Activated CD4-positive, alpha-beta T cell treated with anti-CD3 and anti-CD28 coated beads, Interleukin-2, amount 10 ng/mL, durations not matched to agents 24 days and 14 days (primary cell): ENCODE results near the gene PDGFC. TPM values are rescaled to one million over a fixed set of nuclear protein-coding genes. Genes with fewer than 3 reads are reported as not detected.

Experiments used
- DNase-seq: peaks from one replicate; pipeline ENCODE4 v3.0.0; 2022
- H3K27ac Mint-ChIP-seq: one replicate; pipeline ENCODE4 v1.8.0; 2022; ENCODE audit warnings: mild to moderate bottlenecking, mixed read lengths
- H3K27me3 Mint-ChIP-seq: one replicate; pipeline ENCODE4 v1.8.0; 2022; ENCODE audit warnings: mixed read lengths
- H3K36me3 Mint-ChIP-seq: one replicate; pipeline ENCODE4 v1.8.0; 2022; ENCODE audit warnings: low read depth, mild to moderate bottlenecking, mixed read lengths
- H3K4me1 Mint-ChIP-seq: one replicate; pipeline ENCODE4 v1.8.0; 2021; ENCODE audit warnings: mixed read lengths
- H3K4me3 Mint-ChIP-seq: one replicate; pipeline ENCODE4 v1.8.0; 2022; ENCODE audit warnings: mild to moderate bottlenecking, moderate library complexity, mixed read lengths
- H3K9me3 Mint-ChIP-seq: one replicate; pipeline ENCODE4 v1.8.0; 2021; ENCODE audit warnings: mixed read lengths
- intact Hi-C: fragments of 100-400 bp; cut with micrococcal nuclease; formaldehyde crosslinking; loops from one replicate; pipeline ENCODE4 v1.15.1; 2023
- total RNA-seq: library from RNA; stranded (reverse); gene quantifications from 2 replicates; pipeline ENCODE4 v1.2.3, GENCODE V29; 2022

The PDGFC gene
- total RNA-seq, 1 donor from 2014 or later = not detected

- H3K36me3 Mint-ChIP-seq = no peaks in the 10 kb centered on the region
- intact Hi-C loops = no loop called here
- DNase-seq = no peak
- no peak overlapping the region for H3K4me3 Mint-ChIP-seq
- H3K9me3 Mint-ChIP-seq = no peaks in the 10 kb centered on the region
- H3K4me1 Mint-ChIP-seq = no peaks in the 10 kb centered on the region
- H3K27me3 Mint-ChIP-seq = peaks cover 25% of the 10 kb centered on the region
- no peak overlapping the region for H3K27ac Mint-ChIP-seq
Measured at GRCh38 chr4:156966836-156967235, 4.8 kb downstream of the PDGFC start.

DNA sequence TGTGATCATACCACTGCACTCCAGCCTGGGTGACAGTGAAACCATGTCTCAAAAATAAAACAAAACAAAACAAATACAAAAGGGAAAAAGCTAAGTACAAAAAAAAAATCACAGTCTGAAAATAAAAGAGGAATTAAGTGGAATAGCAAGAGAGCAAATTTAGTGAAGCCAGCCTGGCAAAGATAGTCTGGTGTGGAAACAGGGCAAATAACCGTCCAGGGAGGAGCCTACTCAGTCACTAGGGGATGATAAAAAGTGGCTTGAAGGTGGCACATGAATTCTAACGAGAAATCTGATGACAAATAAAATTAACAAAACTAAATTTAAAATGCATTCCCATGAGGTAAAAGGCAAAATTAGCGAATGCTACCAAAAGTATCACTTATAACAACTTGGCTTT lies 8.2 kb downstream of the PDGFC start:
- DNase-seq = no peak
- no peak overlapping the region for H3K4me3 Mint-ChIP-seq
- intact Hi-C loops = no loop called here
- H3K27ac Mint-ChIP-seq = no peak overlapping the region
- no peaks in the 10 kb centered on the region for H3K27me3 Mint-ChIP-seq
- no peaks in the 10 kb centered on the region for H3K36me3 Mint-ChIP-seq
- no peaks in the 10 kb centered on the region for H3K9me3 Mint-ChIP-seq
- H3K4me1 Mint-ChIP-seq = no peaks in the 10 kb centered on the region

DNA sequence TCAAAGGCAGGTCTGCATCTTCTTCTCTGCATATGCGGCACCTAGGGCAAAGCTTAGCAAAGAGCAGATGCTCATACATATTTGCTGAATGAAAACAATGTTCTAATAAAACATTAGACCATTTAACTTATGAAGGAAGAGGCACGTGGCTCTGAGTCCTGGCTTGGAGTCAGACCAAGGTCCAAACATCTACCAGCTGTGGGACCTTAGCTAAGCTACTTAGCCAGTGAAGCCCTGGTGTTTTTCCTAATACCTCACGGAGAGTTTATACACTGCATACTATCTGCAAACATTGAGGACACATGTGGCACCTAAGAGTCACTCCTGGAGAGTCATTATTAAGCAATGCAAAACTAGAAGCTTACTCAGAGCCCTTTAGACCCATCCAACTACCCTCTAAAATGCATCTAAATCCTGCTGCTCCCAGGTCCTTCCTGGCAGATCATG lies 9.0 kb downstream of the PDGFC start:
- Mint-ChIP-seq H3K27me3 (no peaks in the 10 kb centered on the region), H3K27ac (no peak overlapping the region), H3K36me3 (no peaks in the 10 kb centered on the region), H3K4me1 (no peaks in the 10 kb centered on the region), H3K9me3 (no peaks in the 10 kb centered on the region), H3K4me3 (no peak overlapping the region)
- intact Hi-C loops = no loop called here
- no peak for DNase-seq

GRCh38 chr4:156962058-156962358 lies 9.6 kb downstream of the PDGFC start:
- Mint-ChIP-seq H3K27me3 (no peaks in the 10 kb centered on the region), H3K36me3 (no peaks in the 10 kb centered on the region), H3K27ac (no peak overlapping the region), H3K4me1 (no peaks in the 10 kb centered on the region), H3K9me3 (no peaks in the 10 kb centered on the region), H3K4me3 (no peak overlapping the region)
- intact Hi-C loops = no loop called here
- no peak for DNase-seq

GRCh38 chr4:156961196-156962057 lies 10.2 kb downstream of the PDGFC start:
- intact Hi-C loops = no loop called here
- Mint-ChIP-seq H3K4me3 (no peak overlapping the region), H3K36me3 (no peaks in the 10 kb centered on the region)

GRCh38 chr4:156959298-156959702 lies 12.3 kb downstream of the PDGFC start:
- intact Hi-C loops = no loop called here
- Mint-ChIP-seq H3K27ac (no peak overlapping the region), H3K4me1 (no peaks in the 10 kb centered on the region), H3K36me3 (no peaks in the 10 kb centered on the region), H3K4me3 (no peak overlapping the region), H3K9me3 (no peaks in the 10 kb centered on the region), H3K27me3 (no peaks in the 10 kb centered on the region)
- DNase-seq = no peak

More at GRCh38 chr4:156961196-156962057, 10.2 kb downstream of the PDGFC start:
- no peaks in the 10 kb centered on the region for H3K9me3 Mint-ChIP-seq
- no peaks in the 10 kb centered on the region for H3K4me1 Mint-ChIP-seq
- DNase-seq = no peak
- no peaks in the 10 kb centered on the region for H3K27me3 Mint-ChIP-seq
- no peak overlapping the region for H3K27ac Mint-ChIP-seq

- H3K4me1 Mint-ChIP-seq = no peaks in the 10 kb centered on the region
- no peak for DNase-seq
- intact Hi-C loops = no loop called here
- H3K4me3 Mint-ChIP-seq = no peak overlapping the region
- H3K27ac Mint-ChIP-seq = no peak overlapping the region
- no peaks in the 10 kb centered on the region for H3K27me3 Mint-ChIP-seq
- H3K9me3 Mint-ChIP-seq = no peaks in the 10 kb centered on the region
- H3K36me3 Mint-ChIP-seq = no peaks in the 10 kb centered on the region
Measured at GRCh38 chr4:156958276-156959074, 13.1 kb downstream of the PDGFC start.

DNA sequence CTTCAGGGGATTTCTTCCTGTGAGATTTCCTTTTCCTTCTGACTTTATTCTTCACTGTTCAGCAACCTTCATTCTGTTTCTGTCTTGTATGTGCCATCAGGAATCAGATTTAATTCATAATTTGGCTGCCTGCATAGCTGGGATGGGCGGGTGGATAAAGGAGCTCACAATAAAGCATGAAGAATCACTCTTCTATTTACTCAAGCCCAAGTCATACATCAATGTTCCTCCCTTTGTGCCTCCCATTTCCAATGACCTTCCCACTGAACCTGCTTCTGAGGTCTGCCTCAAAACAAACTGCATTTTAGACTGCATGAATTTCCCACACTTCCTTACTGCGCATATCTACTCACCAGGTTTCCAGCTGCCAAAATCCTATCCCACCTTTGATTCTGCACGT lies 14.0 kb downstream of the PDGFC start:
- H3K36me3 Mint-ChIP-seq = no peaks in the 10 kb centered on the region
- no peak overlapping the region for H3K27ac Mint-ChIP-seq
- H3K9me3 Mint-ChIP-seq = no peaks in the 10 kb centered on the region
- DNase-seq = no peak
- intact Hi-C loops = no loop called here
- H3K4me1 Mint-ChIP-seq = no peaks in the 10 kb centered on the region
- no peak overlapping the region for H3K4me3 Mint-ChIP-seq
- H3K27me3 Mint-ChIP-seq = no peaks in the 10 kb centered on the region

DNA sequence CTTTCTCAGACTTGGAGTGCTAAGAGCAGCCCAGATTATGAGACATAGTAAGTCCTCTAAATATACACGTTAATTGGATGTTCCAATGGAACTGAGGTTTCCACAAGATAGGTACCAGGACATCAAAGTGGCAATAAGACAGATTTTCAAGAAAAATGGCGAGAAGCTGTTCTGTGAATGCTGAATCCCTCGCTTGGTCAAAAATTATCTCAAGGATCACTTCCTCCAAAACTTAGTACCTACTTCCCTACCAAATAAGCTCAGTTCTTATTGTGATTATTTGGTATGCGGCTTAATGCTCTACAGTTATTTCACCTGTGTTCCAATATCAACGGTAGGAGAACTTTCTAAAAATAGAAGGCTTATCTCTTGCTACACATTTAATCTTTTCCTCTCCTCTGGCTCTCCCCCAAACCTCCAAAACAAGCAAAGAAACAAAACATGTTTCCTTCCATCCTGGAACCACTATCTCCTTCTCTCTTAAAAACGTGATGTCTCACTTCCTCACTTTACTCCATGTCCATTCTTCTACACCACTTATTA lies 14.7 kb downstream of the PDGFC start:
- DNase-seq = no peak
- no peaks in the 10 kb centered on the region for H3K27me3 Mint-ChIP-seq
- H3K9me3 Mint-ChIP-seq = no peaks in the 10 kb centered on the region
- intact Hi-C loops = no loop called here
- no peaks in the 10 kb centered on the region for H3K36me3 Mint-ChIP-seq
- H3K4me1 Mint-ChIP-seq = no peaks in the 10 kb centered on the region
- no peak overlapping the region for H3K27ac Mint-ChIP-seq
- no peak overlapping the region for H3K4me3 Mint-ChIP-seq

DNA sequence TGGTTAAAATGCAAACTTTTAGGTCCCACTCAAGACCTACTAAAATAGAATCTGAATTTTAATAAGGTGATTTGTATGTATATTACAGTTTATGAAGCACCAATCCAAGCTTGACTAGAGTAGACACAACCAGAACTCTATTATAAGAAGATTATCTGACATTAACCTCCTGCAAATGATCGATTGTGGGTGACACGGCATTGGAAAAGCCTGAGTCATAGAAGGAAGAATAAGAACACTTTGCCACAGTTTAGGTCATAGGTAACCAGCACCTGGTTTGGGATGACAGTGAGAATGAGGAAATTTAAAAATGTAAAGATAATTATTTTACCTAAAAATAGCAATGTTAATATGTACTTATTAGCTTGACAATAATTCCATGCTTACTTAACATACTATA lies 15.2 kb downstream of the PDGFC start:
- Mint-ChIP-seq H3K27me3 (no peaks in the 10 kb centered on the region), H3K36me3 (no peaks in the 10 kb centered on the region), H3K27ac (no peak overlapping the region), H3K4me1 (no peaks in the 10 kb centered on the region), H3K4me3 (no peak overlapping the region), H3K9me3 (no peaks in the 10 kb centered on the region)
- intact Hi-C loops = no loop called here
- no peak for DNase-seq

DNA sequence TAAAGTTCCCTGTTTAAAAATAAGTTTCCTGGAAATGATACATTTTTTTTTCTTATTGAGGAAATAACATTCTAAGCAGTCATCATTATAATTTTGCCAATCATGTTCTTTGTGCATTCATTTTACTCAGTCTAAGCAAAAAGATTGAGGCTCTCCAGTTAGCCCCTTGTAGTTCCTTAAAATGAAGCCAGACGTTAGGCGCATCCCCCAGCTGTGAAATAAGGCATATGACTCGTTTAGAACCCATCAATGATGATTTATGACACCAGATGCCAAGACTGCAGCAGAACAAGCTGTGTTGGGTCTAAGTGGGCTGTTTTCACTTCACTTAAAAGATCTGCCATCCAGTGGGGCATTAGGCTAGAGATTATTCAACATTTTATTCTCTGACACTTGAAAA lies 17.0 kb downstream of the PDGFC start:
- H3K4me3 Mint-ChIP-seq = no peak overlapping the region
- H3K27ac Mint-ChIP-seq = no peak overlapping the region
- intact Hi-C loops = no loop called here

GRCh38 chr4:156953951-156954350 lies 17.6 kb downstream of the PDGFC start:
- Mint-ChIP-seq H3K9me3 (no peaks in the 10 kb centered on the region), H3K4me1 (no peaks in the 10 kb centered on the region), H3K27me3 (no peaks in the 10 kb centered on the region), H3K36me3 (no peaks in the 10 kb centered on the region), H3K27ac (no peak overlapping the region), H3K4me3 (no peak overlapping the region)
- intact Hi-C loops = no loop called here
- DNase-seq = no peak

More for the DNA sequence above, 17.0 kb downstream of the PDGFC start:
- Mint-ChIP-seq H3K27me3 (no peaks in the 10 kb centered on the region), H3K36me3 (no peaks in the 10 kb centered on the region), H3K9me3 (no peaks in the 10 kb centered on the region), H3K4me1 (no peaks in the 10 kb centered on the region)
- DNase-seq = no peak

DNA sequence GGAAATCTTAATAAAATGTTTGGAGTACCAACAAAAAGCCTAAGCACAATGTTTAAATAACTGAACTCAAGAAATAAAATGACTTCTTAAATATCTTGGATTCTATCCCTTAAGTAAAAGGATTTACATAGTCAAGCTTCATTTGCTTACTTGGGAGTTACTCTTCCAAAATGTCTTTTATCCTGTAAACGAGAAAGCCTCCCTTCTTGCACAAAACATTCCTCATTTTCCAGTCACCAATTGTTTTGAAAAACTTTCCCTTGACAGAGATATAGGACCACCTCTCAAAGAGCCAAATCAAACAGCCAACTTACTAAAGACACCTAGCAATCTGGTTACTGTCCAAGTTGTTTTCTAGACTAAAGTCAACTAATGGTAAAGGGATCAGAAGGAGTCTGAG lies 18.6 kb downstream of the PDGFC start:
- H3K27ac Mint-ChIP-seq = no peak overlapping the region
- no peaks in the 10 kb centered on the region for H3K27me3 Mint-ChIP-seq
- no peaks in the 10 kb centered on the region for H3K9me3 Mint-ChIP-seq
- H3K4me1 Mint-ChIP-seq = no peaks in the 10 kb centered on the region
- intact Hi-C loops = no loop called here
- no peaks in the 10 kb centered on the region for H3K36me3 Mint-ChIP-seq
- no peak overlapping the region for H3K4me3 Mint-ChIP-seq
- no peak for DNase-seq

DNA sequence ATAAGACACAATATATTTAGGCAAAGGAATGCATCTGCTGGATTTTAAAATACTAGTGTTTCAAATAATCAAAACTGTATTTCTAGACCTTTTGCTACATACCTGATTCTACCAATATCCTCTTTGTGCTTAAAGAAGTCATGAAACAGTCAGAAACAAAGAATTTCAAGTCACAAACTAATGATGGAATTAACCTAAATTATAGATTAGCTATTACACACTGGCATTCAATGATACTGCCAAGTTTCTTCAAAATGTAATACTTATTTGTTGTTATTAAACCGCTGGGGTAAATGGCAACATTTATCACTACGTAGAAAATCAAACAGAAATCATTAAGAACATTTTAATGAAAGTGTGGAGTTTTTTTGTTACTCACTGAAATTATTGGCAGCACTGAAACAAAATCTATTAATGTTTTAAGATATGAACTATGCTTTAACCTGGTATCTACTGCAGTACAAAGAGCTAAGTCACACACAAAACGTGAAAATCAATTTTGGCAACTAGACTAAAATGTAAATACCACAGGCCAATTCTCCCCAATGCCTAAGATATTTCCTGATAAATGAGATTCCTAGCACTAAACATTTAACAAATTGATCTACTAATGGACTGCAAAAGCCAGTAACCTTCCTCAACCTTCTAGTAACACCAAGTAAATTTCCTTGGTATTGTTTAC lies 19.4 kb downstream of the PDGFC start:
- Mint-ChIP-seq H3K36me3 (no peaks in the 10 kb centered on the region), H3K4me1 (no peaks in the 10 kb centered on the region)
- DNase-seq = no peak

More for the DNA sequence above, 19.4 kb downstream of the PDGFC start:
- H3K9me3 Mint-ChIP-seq = no peaks in the 10 kb centered on the region
- no peak overlapping the region for H3K4me3 Mint-ChIP-seq
- no peak overlapping the region for H3K27ac Mint-ChIP-seq
- intact Hi-C loops = no loop called here
- no peaks in the 10 kb centered on the region for H3K27me3 Mint-ChIP-seq
